Immature natural killer cell (primary cell): Measurements from ENCODE around the gene TNNI3K. TPM values are rescaled to one million over a fixed set of nuclear protein-coding genes. Genes with fewer than 3 reads are reported as not detected.

Experiments used
- DNase-seq, 3 donors: peaks; one replicate each; pipeline ENCODE4 v3.0.0; 2022; ENCODE audit warnings: mixed read lengths in 1 of 3
- H3K27ac Mint-ChIP-seq, 6 donors: one replicate each; pipeline ENCODE4 v1.8.0; 2020; ENCODE audit warnings: mixed read lengths in 6 of 6, mild to moderate bottlenecking in 5 of 6, inconsistent platforms in 4 of 6, moderate library complexity in 3 of 6
- H3K27me3 Mint-ChIP-seq, 3 donors: one replicate each; pipeline ENCODE4 v1.8.0; 2020 to 2021; ENCODE audit warnings: low read depth in 3 of 3, mild to moderate bottlenecking in 3 of 3, mixed read lengths in 3 of 3, moderate library complexity in 3 of 3, inconsistent platforms in 1 of 3
- H3K36me3 Mint-ChIP-seq, 3 donors: one replicate each; pipeline ENCODE4 v1.8.0; 2020; ENCODE audit warnings: mixed read lengths in 3 of 3, inconsistent platforms in 2 of 3, mild to moderate bottlenecking in 2 of 3
- H3K4me1 Mint-ChIP-seq, 2 donors: one replicate each; pipeline ENCODE4 v1.8.0; 2020; ENCODE audit warnings: inconsistent platforms in 2 of 2, mild to moderate bottlenecking in 2 of 2, mixed read lengths in 2 of 2, moderate library complexity in 1 of 2
- H3K4me3 Mint-ChIP-seq, 5 donors: one replicate each; pipeline ENCODE4 v1.8.0; 2020; ENCODE audit warnings: mild to moderate bottlenecking in 5 of 5, mixed read lengths in 5 of 5, inconsistent platforms in 3 of 5, moderate library complexity in 3 of 5
- H3K9me3 Mint-ChIP-seq, 6 donors: one replicate each; pipeline ENCODE4 v1.8.0; 2020; ENCODE audit warnings: mild to moderate bottlenecking in 6 of 6, mixed read lengths in 6 of 6, inconsistent platforms in 4 of 6, moderate library complexity in 3 of 6
- polyA plus RNA-seq, 3 donors: library from polyadenylated mRNA; unstranded; fragments of 300-500 nt; fragmentation: Illumina TruSeq; gene quantifications; one replicate each; pipeline ENCODE4 v1.2.3, GENCODE V29; 2021

The TNNI3K gene
- polyA plus RNA-seq, 3 donors from 2014 or later: not detected

DNA sequence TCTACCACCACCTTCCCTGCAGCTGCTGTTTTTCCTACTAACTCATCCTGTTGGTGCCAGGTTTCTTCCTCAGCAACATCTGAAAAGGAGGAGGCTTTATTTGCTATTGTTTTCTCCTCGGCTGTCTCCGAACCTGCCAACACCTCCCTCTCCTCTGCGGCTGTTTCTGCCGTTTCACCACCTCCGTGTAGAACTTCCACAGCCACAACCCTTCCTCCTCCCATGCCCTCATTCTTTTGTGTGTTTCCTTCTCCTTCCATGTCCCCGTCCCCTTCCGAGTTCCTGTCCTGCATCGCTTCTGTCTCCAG, 336.3 kb downstream of the TNNI3K start:
- Mint-ChIP-seq H3K27me3 (peaks cover 0 to 4% (median 0%) of the 10 kb centered on the region in 3 donors), H3K36me3 (no peaks in the 10 kb centered on the region), H3K4me3 (no peak overlapping the region), H3K9me3 (peaks cover 0 to 1% (median 0%) of the 10 kb centered on the region in 6 donors), H3K4me1 (no peaks in the 10 kb centered on the region), H3K27ac (no peak overlapping the region)
- DNase-seq: no peak

DNA sequence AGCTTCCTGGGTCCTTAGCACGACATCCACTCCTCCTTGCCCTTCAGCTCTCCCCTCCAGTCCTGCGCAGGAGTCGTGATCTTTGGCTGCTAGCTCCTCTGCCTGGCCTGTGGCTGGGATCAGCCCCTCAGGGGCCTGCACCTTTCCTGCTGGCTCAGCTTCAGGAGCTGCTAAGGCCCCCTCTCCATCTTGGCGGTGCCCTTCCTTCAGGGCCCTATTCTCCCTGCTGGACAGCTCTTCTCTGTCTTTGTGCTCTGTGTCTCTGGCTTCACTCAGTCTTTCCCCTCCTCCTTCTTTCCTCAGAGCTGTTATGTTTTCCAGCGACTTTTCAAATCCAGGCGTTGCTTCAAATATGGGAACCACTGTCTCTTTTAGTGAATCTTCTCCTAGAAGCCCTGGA, 336.7 kb downstream of the TNNI3K start:
- no peak for DNase-seq
- H3K27me3 Mint-ChIP-seq: peaks cover 0 to 4% (median 0%) of the 10 kb centered on the region in 3 donors

DNA sequence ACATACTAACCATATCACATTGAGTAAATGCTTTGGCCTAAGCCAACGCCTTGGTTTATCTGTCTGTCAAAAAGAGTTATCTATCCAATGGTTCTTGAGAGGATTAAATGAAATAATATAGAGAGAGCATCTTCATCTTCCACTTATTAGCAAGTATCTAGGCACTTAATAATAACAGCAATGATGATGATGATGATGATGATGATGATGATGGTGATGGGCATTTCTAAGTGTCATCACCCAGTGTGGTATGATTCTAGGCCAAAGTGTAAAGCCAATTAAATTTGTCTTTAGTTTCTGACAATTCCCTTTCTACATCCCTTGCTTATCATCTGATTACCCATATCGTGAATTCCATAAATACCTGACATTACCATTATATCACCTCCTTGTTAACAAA, 342.9 kb downstream of the TNNI3K start:
- peak overlapping the region in 4 of 6 donors; percentile 3 to 65 (median 50) for H3K27ac Mint-ChIP-seq
- peaks cover 13 to 36% of the 10 kb centered on the region in 2 donors for H3K4me1 Mint-ChIP-seq
- peaks cover 0 to 1% (median 0%) of the 10 kb centered on the region in 6 donors for H3K9me3 Mint-ChIP-seq
- no peaks in the 10 kb centered on the region for H3K36me3 Mint-ChIP-seq
- H3K4me3 Mint-ChIP-seq: peak overlapping the region in 2 of 5 donors; percentile 6 to 18
- H3K27me3 Mint-ChIP-seq: peaks cover 0 to 4% (median 0%) of the 10 kb centered on the region in 3 donors
- DNase-seq: no peak

More for the DNA sequence above, 336.7 kb downstream of the TNNI3K start:
- Mint-ChIP-seq H3K4me3 (no peak overlapping the region), H3K4me1 (no peaks in the 10 kb centered on the region), H3K9me3 (peaks cover 0 to 1% (median 0%) of the 10 kb centered on the region in 6 donors), H3K27ac (no peak overlapping the region), H3K36me3 (no peaks in the 10 kb centered on the region)

DNA sequence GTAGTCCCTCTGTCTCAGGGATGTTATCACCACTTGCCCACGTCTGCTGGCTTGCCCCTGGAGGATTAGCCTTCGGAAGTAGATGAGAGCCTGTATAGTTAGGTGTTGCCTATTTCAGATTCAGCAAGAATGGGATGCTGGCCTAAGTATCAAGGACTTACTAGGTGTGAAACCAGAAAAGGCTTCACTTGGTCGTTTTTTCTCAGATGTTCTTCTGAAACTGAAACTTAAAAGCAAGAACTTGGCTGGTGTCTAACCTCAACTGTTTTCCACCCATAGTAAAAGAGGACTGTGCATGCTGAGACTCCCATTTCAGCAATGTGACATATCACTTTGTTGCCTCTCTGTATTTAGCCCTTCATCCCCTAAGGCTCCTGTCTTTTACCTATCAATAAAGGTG, 344.2 kb downstream of the TNNI3K start:
- peak; percentile 39 to 49 (median 43) for DNase-seq
- H3K27me3 Mint-ChIP-seq: peaks cover 0 to 2% (median 0%) of the 10 kb centered on the region in 3 donors
- peaks cover 13 to 36% of the 10 kb centered on the region in 2 donors for H3K4me1 Mint-ChIP-seq
- H3K27ac Mint-ChIP-seq: peak overlapping the region; percentile 63 to 85 (median 77)
- H3K36me3 Mint-ChIP-seq: no peaks in the 10 kb centered on the region
- peaks cover 0 to 1% (median 0%) of the 10 kb centered on the region in 6 donors for H3K9me3 Mint-ChIP-seq
- H3K4me3 Mint-ChIP-seq: peak overlapping the region; percentile 36 to 77 (median 69)

DNA sequence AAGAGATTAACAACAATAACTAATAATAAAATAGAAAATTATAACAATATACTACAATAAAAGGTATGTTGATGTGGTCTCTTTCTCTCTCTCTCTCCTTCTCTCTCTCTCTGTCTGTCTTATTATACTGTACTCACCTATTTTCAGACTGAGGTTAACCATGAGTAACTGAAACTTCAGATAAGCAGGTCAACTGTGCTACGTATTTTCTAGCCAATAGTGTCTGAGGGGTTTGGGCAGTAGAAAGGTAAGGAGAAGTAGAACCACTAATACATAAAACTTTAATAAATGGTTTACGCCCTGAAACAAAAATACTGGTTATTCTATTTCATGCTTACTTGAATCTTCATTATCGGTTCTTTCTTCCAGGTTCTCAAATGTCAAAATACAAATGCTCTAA, 348.2 kb downstream of the TNNI3K start:
- H3K27ac Mint-ChIP-seq: no peak overlapping the region
- H3K36me3 Mint-ChIP-seq: no peaks in the 10 kb centered on the region
- DNase-seq: no peak
- H3K4me3 Mint-ChIP-seq: no peak overlapping the region
- H3K27me3 Mint-ChIP-seq: peaks cover 0 to 2% (median 0%) of the 10 kb centered on the region in 3 donors
- peaks cover 11 to 34% of the 10 kb centered on the region in 2 donors for H3K4me1 Mint-ChIP-seq
- no peaks in the 10 kb centered on the region for H3K9me3 Mint-ChIP-seq

DNA sequence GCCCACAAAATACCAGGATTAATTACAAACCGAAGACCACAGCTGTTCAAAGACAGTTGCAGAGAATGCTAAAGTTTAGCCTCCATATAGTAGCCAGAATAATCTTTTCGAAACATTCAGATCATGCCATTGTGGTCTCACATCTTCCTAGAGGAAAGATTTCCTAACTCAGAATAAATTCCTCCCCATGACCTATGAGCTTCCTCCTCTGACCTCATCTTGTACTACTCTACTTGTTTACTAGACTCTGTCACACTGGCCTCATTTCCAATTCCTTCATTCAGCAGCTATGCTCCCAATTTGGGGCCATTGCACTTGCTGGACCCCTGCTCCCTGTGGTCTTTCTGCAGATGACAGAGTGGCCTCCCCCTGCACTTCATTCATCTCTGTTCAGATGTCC, 349.0 kb downstream of the TNNI3K start:
- Mint-ChIP-seq H3K4me3 (no peak overlapping the region), H3K4me1 (peaks cover 11 to 26% of the 10 kb centered on the region in 2 donors), H3K9me3 (no peaks in the 10 kb centered on the region)

DNA sequence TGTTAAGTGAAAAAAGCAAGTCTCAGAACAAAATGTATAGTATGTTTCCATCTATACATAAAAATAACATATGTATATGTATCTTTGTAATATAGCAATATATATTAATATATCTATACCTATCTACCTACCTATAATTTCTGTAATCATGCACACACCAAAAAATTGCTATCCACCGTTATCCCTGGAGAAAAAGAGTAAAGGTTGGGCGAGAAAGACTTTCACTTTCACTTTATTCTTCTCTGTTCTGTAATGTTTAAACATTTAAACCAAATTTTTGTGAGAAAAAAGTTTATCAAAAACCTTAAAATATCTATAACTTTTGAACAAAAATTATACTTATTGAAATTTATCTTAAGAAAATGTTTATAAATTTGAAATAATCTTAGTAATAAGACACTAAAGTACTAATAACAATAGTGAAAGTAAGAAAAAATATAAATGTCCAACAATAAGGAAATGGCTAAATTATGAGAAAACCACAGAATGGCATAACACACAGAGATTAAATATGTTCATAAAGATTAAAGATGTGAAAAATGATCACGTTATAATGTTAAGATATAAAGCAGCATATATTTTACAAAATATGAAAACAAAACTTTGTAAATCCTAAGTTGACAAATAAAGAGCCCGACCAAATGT, 351.2 kb downstream of the TNNI3K start:
- H3K9me3 Mint-ChIP-seq: no peaks in the 10 kb centered on the region

More for the DNA sequence above, 349.0 kb downstream of the TNNI3K start:
- Mint-ChIP-seq H3K27me3 (peaks cover 0 to 2% (median 0%) of the 10 kb centered on the region in 3 donors), H3K36me3 (no peaks in the 10 kb centered on the region), H3K27ac (peak overlapping the region in 3 of 6 donors; percentile 4 to 36 (median 4))
- DNase-seq: no peak

DNA sequence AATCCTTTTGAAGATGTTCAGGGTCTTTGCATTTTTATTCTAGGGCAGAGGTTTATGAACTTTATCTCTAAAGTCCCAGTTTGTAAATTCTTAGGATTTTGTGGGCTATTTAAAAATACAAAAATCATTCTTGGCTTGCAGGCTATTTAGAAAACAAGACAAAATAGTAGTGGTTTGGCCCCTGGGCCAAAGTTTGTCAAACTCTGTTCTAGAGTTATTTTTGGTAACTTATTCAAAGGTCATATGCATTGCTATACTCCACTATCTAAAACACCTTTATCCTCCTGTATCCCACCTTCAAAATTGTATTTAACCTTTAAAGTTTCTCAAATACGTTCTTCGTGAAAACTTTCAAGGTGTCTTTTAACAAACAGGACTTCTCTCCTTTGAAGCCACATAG, 352.7 kb downstream of the TNNI3K start:
- H3K27me3 Mint-ChIP-seq: no peaks in the 10 kb centered on the region
- H3K4me1 Mint-ChIP-seq: peaks cover 6 to 11% of the 10 kb centered on the region in 2 donors
- no peak overlapping the region for H3K27ac Mint-ChIP-seq
- H3K9me3 Mint-ChIP-seq: no peaks in the 10 kb centered on the region
- H3K4me3 Mint-ChIP-seq: peak overlapping the region in 2 of 5 donors; percentile 14 to 21
- H3K36me3 Mint-ChIP-seq: no peaks in the 10 kb centered on the region
- no peak for DNase-seq

More for the DNA sequence above, 351.2 kb downstream of the TNNI3K start:
- Mint-ChIP-seq H3K36me3 (no peaks in the 10 kb centered on the region), H3K4me3 (peak overlapping the region; percentile 36 to 94 (median 73)), H3K27ac (peak overlapping the region in 4 of 6 donors; percentile 11 to 87 (median 58)), H3K27me3 (no peaks in the 10 kb centered on the region), H3K4me1 (peaks cover 6 to 11% of the 10 kb centered on the region in 2 donors)
- peak in 2 of 3 donors; percentile 10 to 11 for DNase-seq

DNA sequence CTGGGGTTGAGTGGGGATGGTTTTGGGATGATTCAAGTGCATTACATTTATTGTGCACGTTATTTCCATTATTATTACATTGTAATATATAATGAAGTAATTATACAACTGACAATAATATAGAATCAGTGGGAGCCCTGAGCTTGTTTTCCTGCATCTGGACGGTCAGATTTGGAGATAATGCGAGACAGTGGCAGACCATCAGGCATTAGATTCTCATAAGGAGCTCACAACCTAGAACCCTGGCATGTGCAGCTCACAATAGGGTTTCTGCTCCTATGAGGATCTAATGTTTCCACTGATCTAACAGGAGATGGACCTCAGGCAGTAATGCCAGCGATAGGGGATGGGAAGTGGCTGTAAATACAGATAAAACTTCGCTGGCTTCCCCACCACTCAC, 355.1 kb downstream of the TNNI3K start:
- Mint-ChIP-seq H3K27ac (no peak overlapping the region), H3K4me1 (peaks cover 8 to 11% of the 10 kb centered on the region in 2 donors), H3K4me3 (no peak overlapping the region), H3K36me3 (no peaks in the 10 kb centered on the region), H3K9me3 (no peaks in the 10 kb centered on the region), H3K27me3 (peaks cover 0 to 2% (median 0%) of the 10 kb centered on the region in 3 donors)
- no peak for DNase-seq

DNA sequence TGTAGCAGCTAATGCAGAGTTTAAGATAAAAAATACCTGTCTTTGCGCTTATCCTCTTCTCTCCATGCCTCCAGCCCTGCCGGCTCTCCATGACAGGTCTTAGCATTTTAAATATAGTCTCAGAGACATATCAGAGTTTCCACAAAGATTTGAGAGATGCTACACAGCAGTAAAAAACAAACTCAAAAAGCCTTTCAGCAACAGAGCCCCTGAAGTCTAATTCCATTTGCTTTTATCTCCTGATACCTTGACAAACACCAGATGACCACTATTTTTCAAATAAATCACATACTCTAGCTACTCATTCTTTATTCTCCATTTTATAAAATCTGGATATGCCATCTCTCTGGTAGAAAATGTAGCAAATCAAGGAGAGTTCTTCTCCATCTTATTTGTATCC, 356.8 kb downstream of the TNNI3K start:
- H3K9me3 Mint-ChIP-seq: no peaks in the 10 kb centered on the region

DNA sequence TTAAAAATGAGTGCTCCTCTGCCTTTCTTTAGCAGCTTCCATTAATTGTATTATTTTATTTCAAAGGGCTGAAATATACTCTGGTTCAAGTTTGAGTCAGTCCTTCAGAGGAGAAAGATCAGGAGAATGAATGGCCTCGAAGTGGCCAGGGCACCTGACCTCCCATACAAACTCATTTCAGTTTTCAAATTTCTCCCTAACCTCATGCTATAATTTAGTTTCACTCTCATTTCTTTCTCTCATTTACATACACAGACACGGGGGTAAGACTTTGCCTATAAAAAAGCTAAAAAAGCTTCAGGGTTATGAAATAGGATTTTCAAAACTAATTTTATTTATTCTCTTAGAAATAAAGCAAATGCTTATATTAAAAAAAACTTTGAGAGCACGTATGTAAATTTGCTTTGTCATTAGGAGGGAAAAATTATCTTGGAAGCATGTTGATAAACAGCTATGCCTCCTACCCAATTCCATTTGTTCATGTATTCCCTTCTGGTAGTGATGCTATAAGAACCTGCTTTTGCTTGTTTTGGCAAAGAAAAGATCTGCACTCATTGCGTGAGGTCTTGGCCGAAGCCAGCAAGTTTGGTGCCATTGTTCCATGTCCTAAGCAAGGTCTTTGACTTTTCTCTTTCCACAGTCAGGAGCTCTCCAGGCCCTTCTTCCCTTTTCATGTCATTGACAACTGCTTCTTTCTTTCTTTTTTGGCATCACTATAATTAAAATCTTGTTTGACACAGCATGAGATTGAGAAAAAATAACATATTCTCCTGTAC, 357.6 kb downstream of the TNNI3K start:
- H3K4me1 Mint-ChIP-seq: peaks cover 0 to 2% of the 10 kb centered on the region in 2 donors
- no peak overlapping the region for H3K27ac Mint-ChIP-seq
- DNase-seq: no peak
- peaks cover 0 to 2% (median 0%) of the 10 kb centered on the region in 3 donors for H3K27me3 Mint-ChIP-seq
- no peaks in the 10 kb centered on the region for H3K36me3 Mint-ChIP-seq
- H3K4me3 Mint-ChIP-seq: no peak overlapping the region
- no peaks in the 10 kb centered on the region for H3K9me3 Mint-ChIP-seq

More for the DNA sequence above, 356.8 kb downstream of the TNNI3K start:
- H3K27ac Mint-ChIP-seq: no peak overlapping the region
- H3K36me3 Mint-ChIP-seq: no peaks in the 10 kb centered on the region
- H3K4me1 Mint-ChIP-seq: peaks cover 0 to 4% of the 10 kb centered on the region in 2 donors
- H3K27me3 Mint-ChIP-seq: peaks cover 0 to 2% (median 0%) of the 10 kb centered on the region in 3 donors
- H3K4me3 Mint-ChIP-seq: no peak overlapping the region
- no peak for DNase-seq
